Glutamatergic neuron (in vitro differentiated cells): ENCODE data around the gene CHST8. TPM values are rescaled to one million over a fixed set of nuclear protein-coding genes. Genes with fewer than 3 reads are reported as not detected.
A peak's percentile ranks its signal among the peaks of the same experiment; 100 is the strongest.

ENCODE experiments used
- DNase-seq: peaks from one replicate; pipeline ENCODE4 v3.0.0; 2022
- H3K27ac Mint-ChIP-seq: one replicate; pipeline ENCODE4 v1.8.0; 2020; ENCODE audit warnings: mild to moderate bottlenecking, mixed read lengths, inconsistent platforms; ENCODE audit not compliant: unreplicated experiment
- H3K27me3 Mint-ChIP-seq: one replicate; pipeline ENCODE4 v1.8.0; 2020; ENCODE audit warnings: mild to moderate bottlenecking, moderate library complexity, mixed read lengths, inconsistent platforms; ENCODE audit not compliant: unreplicated experiment
- H3K36me3 Mint-ChIP-seq: one replicate; pipeline ENCODE4 v1.8.0; 2020; ENCODE audit warnings: mild to moderate bottlenecking, mixed read lengths, inconsistent platforms; ENCODE audit not compliant: unreplicated experiment
- H3K4me1 Mint-ChIP-seq: one replicate; pipeline ENCODE4 v1.8.0; 2020; ENCODE audit warnings: mild to moderate bottlenecking, low read depth, mixed read lengths, inconsistent platforms; ENCODE audit not compliant: unreplicated experiment
- H3K4me3 Mint-ChIP-seq: one replicate; pipeline ENCODE4 v1.8.0; 2020; ENCODE audit warnings: mild to moderate bottlenecking, mixed read lengths, inconsistent platforms; ENCODE audit not compliant: unreplicated experiment
- H3K9me3 Mint-ChIP-seq: one replicate; pipeline ENCODE4 v1.8.0; 2020; ENCODE audit warnings: mild to moderate bottlenecking, moderate library complexity, mixed read lengths, inconsistent platforms; ENCODE audit not compliant: unreplicated experiment
- total RNA-seq: library from RNA; stranded (reverse); fragmentation: NEBNext Ultra II Directional; extraction: Animal tissue kit (Norgen Biotek cat#: 25700); gene quantifications from one replicate; pipeline ENCODE4 v1.2.1, GENCODE V29; 2021; ENCODE audit not compliant: unreplicated experiment
- TF ChIP-seq, protein P1 (sequence below): fragments of 200-600 bp; sonication (generic); IDR thresholded peaks from one replicate; pipeline ENCODE4 v1.5.0; 2021; ENCODE audit not compliant: partially characterized antibody, unreplicated experiment

CHST8 gene
- total RNA-seq, 1 donor from 2014 or later, result 235 TPM

DNA sequence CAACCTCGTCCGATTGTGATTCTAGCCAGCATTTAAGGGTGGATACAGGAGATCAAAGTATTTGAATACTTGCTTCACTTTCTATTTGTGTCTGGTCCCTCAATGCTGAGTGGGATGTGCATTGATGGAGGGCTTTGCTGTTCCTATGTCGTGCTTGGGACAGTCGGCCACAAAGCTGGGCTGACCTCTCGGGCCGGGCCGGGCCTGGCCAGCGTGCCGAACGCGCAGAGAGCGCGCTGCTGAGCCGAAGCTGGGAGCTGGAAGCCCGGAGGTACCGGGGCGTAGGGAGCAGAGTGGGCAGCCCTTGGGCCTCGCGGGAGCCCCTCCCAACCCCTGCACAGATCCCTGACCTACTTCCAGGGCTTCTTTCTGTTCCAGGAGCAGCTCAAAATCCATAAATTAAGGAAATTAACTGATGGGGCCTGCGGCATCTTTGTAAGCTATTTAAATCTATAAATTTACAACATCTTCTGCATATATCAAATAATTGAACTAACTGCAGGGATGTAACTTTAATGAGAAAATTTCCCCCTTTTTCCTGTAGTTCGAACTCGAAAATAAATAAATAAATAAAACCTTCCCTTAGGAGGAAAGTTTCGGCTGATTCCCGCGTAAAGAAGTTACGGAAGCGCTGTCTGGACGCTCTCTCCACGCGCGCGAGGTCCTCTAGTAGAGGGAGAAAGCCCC, 173.1 kb downstream of the CHST8 start:
- H3K36me3 Mint-ChIP-seq, result no peaks in the 10 kb centered on the region
- no peak overlapping the region for H3K27ac Mint-ChIP-seq
- DNase-seq, result no peak

DNA sequence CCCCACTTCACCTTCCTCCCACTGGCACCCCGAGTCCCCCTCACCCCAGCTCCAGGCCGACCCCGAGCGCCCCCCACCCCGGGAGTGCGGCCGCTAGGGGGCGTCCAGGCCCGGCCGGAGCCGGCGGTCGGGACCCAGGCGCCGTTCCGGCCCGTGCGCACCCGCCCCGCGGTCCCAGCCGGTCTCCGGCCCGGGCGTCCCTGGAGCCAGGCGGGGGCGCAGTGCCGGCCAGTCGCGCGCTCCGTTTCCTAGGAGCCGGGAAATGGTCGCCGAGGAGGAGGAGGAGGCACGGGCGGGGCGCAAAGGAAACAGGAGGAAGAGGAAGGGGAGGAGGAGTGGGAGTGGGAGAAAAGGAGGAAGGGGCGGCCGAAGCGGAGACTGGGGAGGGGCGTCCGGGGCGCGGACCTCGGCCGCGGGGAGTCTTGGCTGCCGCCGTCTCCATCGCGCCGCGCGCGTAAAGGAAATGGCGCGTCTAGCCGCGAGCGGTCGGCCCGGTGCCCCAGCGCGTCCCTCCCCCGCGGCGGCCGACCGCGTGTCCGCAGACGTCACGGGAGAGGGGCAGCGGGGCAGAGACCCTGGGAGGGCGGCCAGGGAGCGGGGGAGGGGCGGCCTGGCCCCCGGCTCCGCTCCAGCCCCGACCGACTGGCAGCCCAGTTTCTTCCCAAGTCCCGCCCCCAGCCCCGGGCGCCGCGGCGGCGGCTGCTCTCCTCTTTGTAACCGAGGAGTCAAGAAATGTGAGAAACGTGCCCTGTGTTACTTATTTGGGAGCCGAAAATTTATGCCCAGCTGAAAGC, 173.8 kb downstream of the CHST8 start:
- peak; percentile 93 for DNase-seq
- peak overlapping the region; percentile 88 for H3K27ac Mint-ChIP-seq
- TF ChIP-seq, protein P1, sequence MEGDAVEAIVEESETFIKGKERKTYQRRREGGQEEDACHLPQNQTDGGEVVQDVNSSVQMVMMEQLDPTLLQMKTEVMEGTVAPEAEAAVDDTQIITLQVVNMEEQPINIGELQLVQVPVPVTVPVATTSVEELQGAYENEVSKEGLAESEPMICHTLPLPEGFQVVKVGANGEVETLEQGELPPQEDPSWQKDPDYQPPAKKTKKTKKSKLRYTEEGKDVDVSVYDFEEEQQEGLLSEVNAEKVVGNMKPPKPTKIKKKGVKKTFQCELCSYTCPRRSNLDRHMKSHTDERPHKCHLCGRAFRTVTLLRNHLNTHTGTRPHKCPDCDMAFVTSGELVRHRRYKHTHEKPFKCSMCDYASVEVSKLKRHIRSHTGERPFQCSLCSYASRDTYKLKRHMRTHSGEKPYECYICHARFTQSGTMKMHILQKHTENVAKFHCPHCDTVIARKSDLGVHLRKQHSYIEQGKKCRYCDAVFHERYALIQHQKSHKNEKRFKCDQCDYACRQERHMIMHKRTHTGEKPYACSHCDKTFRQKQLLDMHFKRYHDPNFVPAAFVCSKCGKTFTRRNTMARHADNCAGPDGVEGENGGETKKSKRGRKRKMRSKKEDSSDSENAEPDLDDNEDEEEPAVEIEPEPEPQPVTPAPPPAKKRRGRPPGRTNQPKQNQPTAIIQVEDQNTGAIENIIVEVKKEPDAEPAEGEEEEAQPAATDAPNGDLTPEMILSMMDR, result peak; percentile 96
- H3K9me3 Mint-ChIP-seq, result peaks cover 10% of the 10 kb centered on the region
- peaks cover 27% of the 10 kb centered on the region for H3K4me1 Mint-ChIP-seq
- peak overlapping the region; percentile 84 for H3K4me3 Mint-ChIP-seq
- H3K27me3 Mint-ChIP-seq, result peaks cover 10% of the 10 kb centered on the region
- no peaks in the 10 kb centered on the region for H3K36me3 Mint-ChIP-seq

More for the DNA sequence above, 173.1 kb downstream of the CHST8 start:
- Mint-ChIP-seq H3K4me1 (peaks cover 20% of the 10 kb centered on the region), H3K9me3 (peaks cover 7% of the 10 kb centered on the region), H3K4me3 (peak overlapping the region; percentile 79), H3K27me3 (peaks cover 5% of the 10 kb centered on the region)
- TF ChIP-seq, protein P1, result no peak

DNA sequence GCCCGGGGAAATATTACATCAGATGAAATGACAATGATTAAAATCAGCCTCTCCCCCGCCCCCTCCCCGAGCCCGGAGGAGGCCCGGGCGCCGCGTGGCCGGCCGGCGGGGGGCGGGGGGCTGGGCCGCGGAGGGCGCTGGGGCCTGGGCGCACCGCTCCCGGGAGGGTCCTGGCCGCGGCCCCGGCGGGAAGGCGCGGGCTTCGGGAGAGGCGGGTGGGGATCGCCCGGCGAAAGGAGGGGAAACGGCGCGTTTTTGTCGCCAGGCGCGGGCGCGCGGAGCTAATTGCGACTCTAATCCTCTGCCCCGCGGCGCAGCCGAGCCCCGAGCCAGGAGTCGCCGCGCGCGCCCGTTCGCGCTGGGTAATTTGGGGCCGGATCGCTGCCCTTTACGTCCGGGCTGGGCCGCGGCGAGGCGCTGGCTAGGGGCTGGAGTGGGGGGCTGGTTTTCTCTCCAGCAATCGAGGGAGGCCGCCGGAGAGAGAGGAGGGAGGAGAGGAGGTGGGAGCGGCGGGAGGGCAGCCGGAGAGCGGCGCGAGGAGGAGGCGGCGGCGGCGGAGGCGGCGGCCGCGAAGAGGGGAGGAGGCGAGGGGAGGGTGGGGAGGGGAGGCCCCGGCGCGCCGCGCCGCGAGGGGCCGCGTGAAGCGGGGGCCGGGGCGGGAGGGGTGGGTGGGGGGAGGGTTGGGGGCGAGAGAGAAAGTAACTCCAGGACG, 174.6 kb downstream of the CHST8 start, which contains the start of gene KCTD15:
Gene KCTD15 (plus strand): TSS at position 707 of the 712 bp plus-strand sequence. CDS start 3,585 bp downstream, outside the sequence.
- peak; percentile 76 for DNase-seq
- Mint-ChIP-seq H3K27ac (peak within 1 kb of the TSS; percentile 93), H3K36me3 (no peaks in the 10 kb centered on the region), H3K9me3 (peaks cover 10% of the 10 kb centered on the region), H3K27me3 (peaks cover 10% of the 10 kb centered on the region), H3K4me3 (peak within 1 kb of the TSS; percentile 93), H3K4me1 (peaks cover 32% of the 10 kb centered on the region)
- TF ChIP-seq, protein P1, result no peak

DNA sequence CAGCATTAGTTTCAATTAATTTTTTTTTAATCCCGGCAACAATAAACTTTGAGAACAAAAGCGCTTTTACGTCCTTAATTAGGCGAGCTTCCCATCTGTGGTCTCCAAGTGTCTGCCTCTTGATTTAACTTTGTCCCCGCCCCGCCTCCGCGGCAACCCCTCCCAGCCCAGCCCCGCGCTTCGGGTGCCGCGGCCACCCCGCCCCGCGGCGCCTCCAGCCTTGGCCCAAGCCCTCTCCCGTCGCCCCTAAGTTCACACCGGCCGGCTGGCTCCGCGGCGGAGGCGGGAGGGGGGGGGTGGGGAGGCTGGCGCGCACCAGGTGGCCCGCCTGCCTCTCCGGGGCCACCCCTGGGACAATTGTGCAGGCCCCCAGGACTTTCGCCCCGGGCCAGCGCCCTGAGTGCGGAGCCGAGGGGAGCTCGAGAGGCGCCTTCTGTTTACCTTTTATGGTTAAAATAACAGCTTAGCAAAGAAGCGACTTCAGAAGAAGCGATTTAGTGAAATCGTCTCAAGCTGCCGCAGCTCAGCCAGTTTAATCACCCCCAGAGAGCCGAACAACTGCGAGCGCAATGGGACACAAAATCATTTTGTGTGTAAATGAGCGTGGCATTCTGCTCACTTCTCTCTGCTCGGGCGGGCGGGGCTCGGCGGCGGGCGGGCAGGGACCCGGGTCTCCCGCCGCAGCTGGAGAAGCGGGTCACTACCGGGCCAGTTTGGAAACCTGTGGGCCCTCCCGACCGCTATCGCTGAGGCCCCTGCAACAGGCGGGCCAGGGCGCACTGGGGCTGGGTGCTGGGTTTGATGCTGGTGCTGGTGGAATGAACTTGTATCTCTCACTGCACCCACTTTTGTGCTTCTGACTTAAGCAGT, 176.3 kb downstream of the CHST8 start:
- peak overlapping the region; percentile 93 for H3K4me3 Mint-ChIP-seq
- H3K36me3 Mint-ChIP-seq, result no peaks in the 10 kb centered on the region
- H3K9me3 Mint-ChIP-seq, result peaks cover 10% of the 10 kb centered on the region
- peak; percentile 70 for DNase-seq
- H3K4me1 Mint-ChIP-seq, result peaks cover 35% of the 10 kb centered on the region
- H3K27ac Mint-ChIP-seq, result peak overlapping the region; percentile 93
- TF ChIP-seq, protein P1, result peak; percentile 7
- H3K27me3 Mint-ChIP-seq, result peaks cover 13% of the 10 kb centered on the region
